ENCODE data around the gene HECW1.
"Not testable (repeated sequence)": the region's sequence is repeated elsewhere in the genome, so short reads cannot be mapped to it uniquely, and the experiment has no call there.

HECW1 gene

GRCh38 chr7:43481902-43482678 lies 369.6 kb downstream of the HECW1 start:
- no peak for DNase-seq

- no peak for DNase-seq
These were observed 370.3 kb downstream of the HECW1 start for GRCh38 chr7:43482679-43483252.

GRCh38 chr7:43484678-43485395 lies 372.4 kb downstream of the HECW1 start:
- DNase-seq: no peak

GRCh38 chr7:43485580-43485979 lies 373.1 kb downstream of the HECW1 start:
- no peak for DNase-seq

GRCh38 chr7:43486008-43486407 lies 373.6 kb downstream of the HECW1 start:
- DNase-seq: not testable (repeated sequence)

GRCh38 chr7:43486634-43487033 lies 374.2 kb downstream of the HECW1 start:
- DNase-seq: no peak

GRCh38 chr7:43487731-43488073 lies 375.3 kb downstream of the HECW1 start:
- DNase-seq: no peak

- no peak for DNase-seq
These were observed 376.8 kb downstream of the HECW1 start for GRCh38 chr7:43489257-43489656.

- no peak for DNase-seq
These were observed 377.6 kb downstream of the HECW1 start for GRCh38 chr7:43490016-43490415.

- no peak for DNase-seq
These were observed 378.7 kb downstream of the HECW1 start for GRCh38 chr7:43491123-43491522.

GRCh38 chr7:43491984-43492383 lies 379.5 kb downstream of the HECW1 start:
- DNase-seq: no peak

- no peak for DNase-seq
These were observed 380.4 kb downstream of the HECW1 start for GRCh38 chr7:43492896-43493295.

- no peak for DNase-seq
These were observed 383.1 kb downstream of the HECW1 start for GRCh38 chr7:43495572-43495971.

GRCh38 chr7:43496596-43496995 lies 384.1 kb downstream of the HECW1 start:
- no peak for DNase-seq

GRCh38 chr7:43501870-43502269 lies 389.4 kb downstream of the HECW1 start:
- DNase-seq: no peak

- no peak for DNase-seq
These were observed 390.5 kb downstream of the HECW1 start for GRCh38 chr7:43502941-43503340.

GRCh38 chr7:43505412-43505811 lies 393.0 kb downstream of the HECW1 start:
- DNase-seq: no peak

- no peak for DNase-seq
These were observed 394.0 kb downstream of the HECW1 start for GRCh38 chr7:43506460-43506859.

- no peak for DNase-seq
These were observed 396.0 kb downstream of the HECW1 start for GRCh38 chr7:43508461-43508860.

GRCh38 chr7:43509906-43510305 lies 397.5 kb downstream of the HECW1 start:
- DNase-seq: no peak

GRCh38 chr7:43511029-43511428 lies 398.6 kb downstream of the HECW1 start:
- no peak for DNase-seq

- DNase-seq: no peak
These were observed 399.5 kb downstream of the HECW1 start for GRCh38 chr7:43511769-43512515.

GRCh38 chr7:43513251-43513650 lies 400.8 kb downstream of the HECW1 start:
- no peak for DNase-seq

Data from CD4-positive, alpha-beta T cell treated with Interleukin-21 for 1 hour (primary cell).